GM13977 (cell line): ENCODE measurements around the gene HTT.

Source experiments
- DNase-seq: peaks from one replicate; pipeline ENCODE4 v3.0.0; 2012; ENCODE audit warnings: low spot score
- in situ Hi-C: fragments of 300-500 bp; cut with MboI; formaldehyde crosslinking; loops from one replicate; pipeline ENCODE4 v1.12.0; 2022; ENCODE audit warnings: low sequenced_read_pairs, low pct_unique_long_range_greater_than_20kb, mixed read lengths, inconsistent platforms; ENCODE audit not compliant: unreplicated experiment
- TF ChIP-seq, protein P1 (sequence below): IDR thresholded peaks from 2 replicates; pipeline ENCODE4 v1.5.1; 2012; ENCODE audit warnings: mild to moderate bottlenecking, control low read depth; ENCODE audit not compliant: insufficient read depth; ENCODE audit errors: extremely low read depth, missing control alignments

The HTT gene

DNA sequence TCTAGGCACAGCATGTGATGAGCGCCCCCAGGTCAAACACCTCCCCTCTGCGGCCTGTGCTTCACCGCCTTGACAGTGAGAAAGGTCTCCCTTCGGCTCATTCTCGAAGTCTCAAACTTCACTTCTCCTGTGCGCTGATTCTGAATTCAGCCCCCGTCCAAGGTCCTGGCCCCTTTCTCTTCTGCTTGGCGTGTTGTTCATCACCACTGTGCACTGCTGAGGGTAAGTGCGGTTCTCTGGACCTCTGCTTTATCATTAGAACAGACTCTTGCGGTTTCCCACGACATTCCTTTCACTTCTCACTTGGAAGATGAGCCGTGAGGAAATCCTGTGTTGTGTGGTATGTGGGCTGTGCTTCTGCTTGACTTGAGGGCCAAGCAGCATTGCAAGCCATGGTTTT is 12.0 kb upstream of the HTT start:
- TF ChIP-seq, protein P1, sequence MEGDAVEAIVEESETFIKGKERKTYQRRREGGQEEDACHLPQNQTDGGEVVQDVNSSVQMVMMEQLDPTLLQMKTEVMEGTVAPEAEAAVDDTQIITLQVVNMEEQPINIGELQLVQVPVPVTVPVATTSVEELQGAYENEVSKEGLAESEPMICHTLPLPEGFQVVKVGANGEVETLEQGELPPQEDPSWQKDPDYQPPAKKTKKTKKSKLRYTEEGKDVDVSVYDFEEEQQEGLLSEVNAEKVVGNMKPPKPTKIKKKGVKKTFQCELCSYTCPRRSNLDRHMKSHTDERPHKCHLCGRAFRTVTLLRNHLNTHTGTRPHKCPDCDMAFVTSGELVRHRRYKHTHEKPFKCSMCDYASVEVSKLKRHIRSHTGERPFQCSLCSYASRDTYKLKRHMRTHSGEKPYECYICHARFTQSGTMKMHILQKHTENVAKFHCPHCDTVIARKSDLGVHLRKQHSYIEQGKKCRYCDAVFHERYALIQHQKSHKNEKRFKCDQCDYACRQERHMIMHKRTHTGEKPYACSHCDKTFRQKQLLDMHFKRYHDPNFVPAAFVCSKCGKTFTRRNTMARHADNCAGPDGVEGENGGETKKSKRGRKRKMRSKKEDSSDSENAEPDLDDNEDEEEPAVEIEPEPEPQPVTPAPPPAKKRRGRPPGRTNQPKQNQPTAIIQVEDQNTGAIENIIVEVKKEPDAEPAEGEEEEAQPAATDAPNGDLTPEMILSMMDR, result no peak
- no peak for DNase-seq
- in situ Hi-C loops, result no loop called here

DNA sequence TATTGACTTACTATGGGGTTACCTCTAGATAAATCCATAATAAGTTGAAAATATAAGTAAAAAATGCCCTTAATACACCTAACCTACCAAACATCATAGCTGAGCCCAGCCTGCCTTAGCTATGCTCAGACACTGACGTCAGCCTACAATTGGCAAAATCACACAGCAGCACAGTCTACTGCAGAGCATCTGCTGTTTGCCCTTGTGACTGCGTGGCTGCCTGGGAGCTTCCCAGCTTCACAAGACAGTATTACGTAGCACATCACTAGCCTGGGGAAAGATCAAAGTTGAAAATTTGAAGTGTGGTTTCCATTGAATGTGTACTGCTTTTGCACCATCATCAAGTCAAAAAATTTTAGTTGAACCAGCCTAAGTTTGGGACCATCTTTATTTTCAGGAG is 8.9 kb upstream of the HTT start:
- TF ChIP-seq, protein P1, result no peak
- in situ Hi-C loops, result no loop called here
- DNase-seq, result no peak

DNA sequence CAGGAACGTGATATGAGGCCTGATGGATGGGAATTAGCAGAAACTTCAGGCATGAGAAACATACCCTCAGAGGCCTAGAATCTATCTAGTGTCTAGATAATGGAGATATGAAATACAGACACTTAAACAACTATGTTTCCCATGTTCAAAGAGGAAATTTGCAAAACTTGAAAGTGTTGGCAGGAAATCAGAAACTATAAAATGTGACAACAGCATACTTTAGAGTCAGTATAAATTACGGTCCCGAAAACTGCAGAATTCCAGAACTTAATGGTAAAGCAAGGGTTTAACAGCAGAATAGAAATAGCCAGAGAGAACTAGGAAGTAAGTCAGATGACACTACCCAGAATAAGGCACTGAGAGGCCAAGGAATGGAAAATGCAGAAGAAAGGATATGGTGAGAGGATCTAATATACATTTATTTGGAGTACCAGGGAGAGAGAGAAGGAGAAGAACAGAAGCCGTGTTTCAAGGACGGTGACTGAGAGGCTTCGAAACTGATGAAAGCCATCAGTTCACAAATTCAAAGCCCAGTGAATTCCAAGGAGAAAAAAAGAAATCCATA is 7.6 kb upstream of the HTT start:
- in situ Hi-C loops, result no loop called here
- no peak for DNase-seq
- TF ChIP-seq, protein P1, result no peak

DNA sequence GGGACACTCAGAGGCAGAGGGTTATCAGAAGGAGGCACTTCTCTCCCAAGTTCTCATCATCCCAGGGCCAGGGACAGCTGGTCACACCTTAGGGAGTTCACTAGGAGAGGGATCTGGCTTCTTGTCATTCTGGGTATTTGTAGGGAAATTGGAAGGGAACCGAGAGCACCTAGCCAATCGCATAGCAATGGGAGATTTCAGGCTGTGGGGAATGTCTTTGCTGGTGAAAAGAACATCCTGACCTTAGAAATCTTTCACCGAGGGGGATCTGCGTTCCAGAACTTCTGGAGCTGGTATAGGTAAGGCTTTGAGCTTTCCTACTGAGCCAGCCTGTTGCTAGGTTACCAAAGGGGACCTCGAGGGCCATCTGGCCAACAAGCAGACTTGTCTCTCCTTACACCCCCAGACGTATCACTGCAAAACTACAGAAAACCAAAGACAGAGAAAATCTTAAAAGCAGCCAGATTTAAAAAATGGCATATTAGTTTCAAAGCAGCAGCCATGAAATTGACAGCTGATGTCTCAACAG is 6.9 kb upstream of the HTT start:
- no peak for DNase-seq

DNA sequence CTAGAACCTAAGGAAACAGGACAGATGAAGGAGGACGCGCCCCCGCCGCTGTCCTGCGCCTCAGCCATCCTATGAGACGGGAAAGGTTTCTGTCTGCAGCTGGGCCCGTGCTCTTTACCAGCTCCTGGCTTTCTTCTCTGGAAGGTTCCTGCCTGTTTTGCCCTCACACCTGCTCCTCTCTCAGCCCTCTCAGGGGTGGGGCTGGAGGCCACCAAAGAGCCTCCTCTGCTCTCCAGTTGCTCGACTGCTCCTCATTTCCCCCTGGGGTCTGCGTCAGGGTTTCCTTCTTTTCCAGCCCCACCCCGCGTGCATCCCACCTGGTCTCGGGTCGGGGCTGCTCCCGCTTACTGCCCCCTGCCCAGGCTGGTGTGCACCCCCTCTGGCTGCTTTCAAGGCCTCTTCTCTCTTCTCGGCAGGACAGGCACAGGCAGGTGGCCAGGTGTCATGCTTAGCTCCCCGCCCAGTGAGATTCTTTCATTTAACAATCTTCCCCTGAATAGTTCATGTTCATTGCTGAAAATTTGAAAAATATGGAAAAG is 4.8 kb upstream of the HTT start:
- DNase-seq, result no peak
- in situ Hi-C loops, result no loop called here
- TF ChIP-seq, protein P1, result no peak

More for the DNA sequence above, 6.9 kb upstream of the HTT start:
- TF ChIP-seq, protein P1, result no peak
- in situ Hi-C loops, result no loop called here

DNA sequence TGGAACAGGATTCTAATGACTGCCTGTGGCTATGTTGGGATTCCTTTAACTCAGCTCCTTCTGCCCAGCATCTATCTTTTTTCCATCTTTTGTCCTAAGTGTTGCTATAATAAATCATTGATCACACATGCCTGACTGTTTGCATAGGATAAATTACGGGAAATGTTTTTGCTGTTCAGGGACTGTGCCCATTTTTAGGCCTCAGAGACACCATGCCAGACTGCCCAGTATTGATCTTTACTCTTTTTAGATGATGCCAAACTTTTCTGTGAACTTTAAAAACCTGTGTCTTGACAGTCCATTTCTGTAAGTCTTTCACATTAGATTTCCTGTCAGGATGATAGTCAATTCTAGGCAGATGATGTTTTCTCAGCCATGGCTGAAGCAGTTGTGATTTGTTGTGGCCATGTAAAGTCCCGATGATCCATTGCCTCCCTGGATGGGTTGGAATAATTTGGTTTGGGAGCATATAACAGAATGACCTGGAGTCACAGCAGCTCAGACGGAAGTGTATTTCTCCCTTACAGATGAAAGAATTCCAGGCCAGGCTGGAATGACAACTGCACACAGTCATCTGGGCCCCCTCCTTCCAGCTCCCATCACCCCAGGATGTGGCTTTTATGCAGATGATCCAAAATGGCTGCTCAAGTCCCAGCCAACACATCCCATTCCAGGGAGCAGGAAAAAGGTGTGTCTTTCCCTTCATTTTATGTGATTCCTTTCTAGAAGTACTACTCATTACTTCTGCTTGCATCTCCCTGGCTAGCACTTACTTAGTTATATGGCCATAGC is 3.6 kb upstream of the HTT start:
- in situ Hi-C loops, result no loop called here
- DNase-seq, result no peak
- TF ChIP-seq, protein P1, result no peak
